ENCODE measurements around the gene LRTM2.

Gene LRTM2

DNA sequence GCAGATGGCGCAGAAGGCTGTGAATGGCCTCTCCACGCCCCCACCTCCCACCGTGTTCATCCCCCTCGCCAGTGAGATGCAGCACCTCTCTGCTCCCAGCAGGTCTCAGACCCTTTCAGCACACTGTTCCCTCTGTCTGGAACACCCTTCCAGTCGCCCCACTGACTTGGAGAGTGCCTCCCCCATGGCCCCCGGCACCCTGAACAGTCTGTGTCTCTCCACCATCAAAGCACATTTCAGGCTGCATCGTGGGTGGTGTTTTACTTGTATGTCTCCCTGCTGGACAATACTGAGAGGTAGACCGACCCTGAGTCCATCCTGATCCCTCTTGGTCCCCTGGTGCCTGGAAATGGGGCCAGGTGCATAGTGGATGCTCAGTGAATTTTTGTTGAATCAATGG, 63.1 kb downstream of the LRTM2 start:
- no peak for DNase-seq (ENCODE audit: low read depth in 1 of 2, low spot score in 1 of 2)
- TF ChIP-seq, protein P1, sequence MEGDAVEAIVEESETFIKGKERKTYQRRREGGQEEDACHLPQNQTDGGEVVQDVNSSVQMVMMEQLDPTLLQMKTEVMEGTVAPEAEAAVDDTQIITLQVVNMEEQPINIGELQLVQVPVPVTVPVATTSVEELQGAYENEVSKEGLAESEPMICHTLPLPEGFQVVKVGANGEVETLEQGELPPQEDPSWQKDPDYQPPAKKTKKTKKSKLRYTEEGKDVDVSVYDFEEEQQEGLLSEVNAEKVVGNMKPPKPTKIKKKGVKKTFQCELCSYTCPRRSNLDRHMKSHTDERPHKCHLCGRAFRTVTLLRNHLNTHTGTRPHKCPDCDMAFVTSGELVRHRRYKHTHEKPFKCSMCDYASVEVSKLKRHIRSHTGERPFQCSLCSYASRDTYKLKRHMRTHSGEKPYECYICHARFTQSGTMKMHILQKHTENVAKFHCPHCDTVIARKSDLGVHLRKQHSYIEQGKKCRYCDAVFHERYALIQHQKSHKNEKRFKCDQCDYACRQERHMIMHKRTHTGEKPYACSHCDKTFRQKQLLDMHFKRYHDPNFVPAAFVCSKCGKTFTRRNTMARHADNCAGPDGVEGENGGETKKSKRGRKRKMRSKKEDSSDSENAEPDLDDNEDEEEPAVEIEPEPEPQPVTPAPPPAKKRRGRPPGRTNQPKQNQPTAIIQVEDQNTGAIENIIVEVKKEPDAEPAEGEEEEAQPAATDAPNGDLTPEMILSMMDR (IDR thresholded peaks at IDR 0.05; ENCODE audit: insufficient read depth, low read length) = no peak
- TF ChIP-seq, protein P2, sequence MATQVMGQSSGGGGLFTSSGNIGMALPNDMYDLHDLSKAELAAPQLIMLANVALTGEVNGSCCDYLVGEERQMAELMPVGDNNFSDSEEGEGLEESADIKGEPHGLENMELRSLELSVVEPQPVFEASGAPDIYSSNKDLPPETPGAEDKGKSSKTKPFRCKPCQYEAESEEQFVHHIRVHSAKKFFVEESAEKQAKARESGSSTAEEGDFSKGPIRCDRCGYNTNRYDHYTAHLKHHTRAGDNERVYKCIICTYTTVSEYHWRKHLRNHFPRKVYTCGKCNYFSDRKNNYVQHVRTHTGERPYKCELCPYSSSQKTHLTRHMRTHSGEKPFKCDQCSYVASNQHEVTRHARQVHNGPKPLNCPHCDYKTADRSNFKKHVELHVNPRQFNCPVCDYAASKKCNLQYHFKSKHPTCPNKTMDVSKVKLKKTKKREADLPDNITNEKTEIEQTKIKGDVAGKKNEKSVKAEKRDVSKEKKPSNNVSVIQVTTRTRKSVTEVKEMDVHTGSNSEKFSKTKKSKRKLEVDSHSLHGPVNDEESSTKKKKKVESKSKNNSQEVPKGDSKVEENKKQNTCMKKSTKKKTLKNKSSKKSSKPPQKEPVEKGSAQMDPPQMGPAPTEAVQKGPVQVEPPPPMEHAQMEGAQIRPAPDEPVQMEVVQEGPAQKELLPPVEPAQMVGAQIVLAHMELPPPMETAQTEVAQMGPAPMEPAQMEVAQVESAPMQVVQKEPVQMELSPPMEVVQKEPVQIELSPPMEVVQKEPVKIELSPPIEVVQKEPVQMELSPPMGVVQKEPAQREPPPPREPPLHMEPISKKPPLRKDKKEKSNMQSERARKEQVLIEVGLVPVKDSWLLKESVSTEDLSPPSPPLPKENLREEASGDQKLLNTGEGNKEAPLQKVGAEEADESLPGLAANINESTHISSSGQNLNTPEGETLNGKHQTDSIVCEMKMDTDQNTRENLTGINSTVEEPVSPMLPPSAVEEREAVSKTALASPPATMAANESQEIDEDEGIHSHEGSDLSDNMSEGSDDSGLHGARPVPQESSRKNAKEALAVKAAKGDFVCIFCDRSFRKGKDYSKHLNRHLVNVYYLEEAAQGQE (IDR thresholded peaks at IDR 0.05; ENCODE audit: insufficient replicate concordance, low read depth) = no peak
- TF ChIP-seq POLR2AphosphoS5 (IDR thresholded peaks at IDR 0.05; ENCODE audit: low read depth) (no peak), SPI1 (IDR thresholded peaks at IDR 0.05; ENCODE audit: borderline replicate concordance, low read depth) (no peak), GABPA (IDR thresholded peaks at IDR 0.05; ENCODE audit: low read depth) (no peak)
- no peaks in the 10 kb centered on the region for H3K27me3 ChIP-seq (ENCODE audit: insufficient read depth, poor library complexity, severe bottlenecking)

DNA sequence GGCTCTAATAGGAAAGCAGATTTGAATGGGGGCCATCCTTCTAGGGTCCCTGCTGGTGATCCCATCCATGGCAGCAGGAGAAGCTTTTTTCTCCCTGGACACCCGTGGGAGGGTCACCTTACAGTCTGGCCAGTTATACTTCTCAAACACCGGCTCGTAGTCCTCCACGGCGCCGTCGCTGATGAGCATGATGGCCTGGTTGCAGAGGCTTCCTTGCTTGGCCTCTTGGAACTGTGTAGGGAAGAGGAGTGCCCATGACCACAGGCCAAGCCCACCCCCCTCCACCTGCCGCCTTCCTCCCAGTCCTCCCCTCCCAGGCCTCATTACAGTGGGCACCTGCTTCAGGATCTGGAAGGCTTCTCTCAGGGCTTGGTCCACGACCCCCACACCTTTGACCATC, 64.3 kb downstream of the LRTM2 start:
- no peak overlapping the region for H3K4me3 ChIP-seq (replicated peaks; ENCODE audit: insufficient read depth, low read length)
- no peaks in the 10 kb centered on the region for H3K27me3 ChIP-seq (ENCODE audit: insufficient read depth, poor library complexity, severe bottlenecking)
- no peak overlapping the region for H3K27ac ChIP-seq (replicated peaks)
- TF ChIP-seq, protein P1 (IDR thresholded peaks at IDR 0.05; ENCODE audit: insufficient read depth, low read length) = no peak
- no peak for TF ChIP-seq GABPA (IDR thresholded peaks at IDR 0.05; ENCODE audit: low read depth)
- TF ChIP-seq POLR2AphosphoS5 (IDR thresholded peaks at IDR 0.05; ENCODE audit: low read depth) = no peak
- no peak for TF ChIP-seq SPI1 (IDR thresholded peaks at IDR 0.05; ENCODE audit: borderline replicate concordance, low read depth)
- TF ChIP-seq, protein P2 (IDR thresholded peaks at IDR 0.05; ENCODE audit: insufficient replicate concordance, low read depth) = no peak
- no peak for DNase-seq (ENCODE audit: low read depth in 1 of 2, low spot score in 1 of 2)

More for the DNA sequence above, 63.1 kb downstream of the LRTM2 start:
- Histone ChIP-seq H3K4me3 (replicated peaks; ENCODE audit: insufficient read depth, low read length) (no peak overlapping the region), H3K27ac (replicated peaks) (no peak overlapping the region)

DNA sequence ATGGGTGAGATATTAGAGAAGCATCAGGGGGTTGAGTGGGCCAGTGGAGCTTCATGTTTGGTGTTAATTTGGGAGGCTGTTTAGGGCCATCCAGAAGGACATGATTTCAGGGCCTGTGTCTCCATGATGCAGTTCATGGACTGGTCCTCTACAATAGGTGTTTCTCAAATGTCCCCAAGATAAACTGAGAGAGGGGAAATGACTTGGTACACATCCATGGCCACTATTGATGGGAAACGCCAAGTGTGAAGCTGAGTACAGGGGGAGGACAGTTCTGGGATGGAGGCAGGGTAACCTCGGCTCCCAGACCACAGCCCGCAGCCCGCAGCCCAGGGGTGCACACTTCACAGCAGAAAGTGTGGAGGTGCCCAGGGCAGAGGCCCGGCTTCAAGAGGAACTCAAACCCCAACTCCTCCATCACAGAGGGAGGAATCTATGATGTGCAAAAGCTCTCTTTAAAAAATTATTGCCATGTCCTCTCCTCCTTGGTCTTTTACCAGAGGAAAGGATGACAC, 64.8 kb downstream of the LRTM2 start:
- DNase-seq (ENCODE audit: low read depth in 1 of 2, low spot score in 1 of 2) = no peak
- Histone ChIP-seq H3K4me3 (replicated peaks; ENCODE audit: insufficient read depth, low read length) (no peak overlapping the region), H3K27me3 (ENCODE audit: insufficient read depth, poor library complexity, severe bottlenecking) (no peaks in the 10 kb centered on the region), H3K27ac (replicated peaks) (no peak overlapping the region)
- no peak for TF ChIP-seq GABPA (IDR thresholded peaks at IDR 0.05; ENCODE audit: low read depth)
- TF ChIP-seq, protein P1 (IDR thresholded peaks at IDR 0.05; ENCODE audit: insufficient read depth, low read length) = no peak
- no peak for TF ChIP-seq POLR2AphosphoS5 (IDR thresholded peaks at IDR 0.05; ENCODE audit: low read depth)

Data from HL-60 (cell line).